ENCODE results near the gene UHMK1. TPM values are rescaled to one million over a fixed set of nuclear protein-coding genes. Genes with fewer than 3 reads are reported as not detected.

The UHMK1 gene
- total RNA-seq, 2 donors from 2014 or later = 51.3 to 52.0 TPM

- no peak for DNase-seq
- no peak for ATAC-seq
- intact Hi-C loops (cut with DNase I, micrococcal nuclease) = no loop called here
Observed at GRCh38 chr1:162500805-162501204, 3.2 kb downstream of the UHMK1 start.

GRCh38 chr1:162502077-162502476 lies 4.5 kb downstream of the UHMK1 start:
- intact Hi-C loops (cut with DNase I, micrococcal nuclease) = no loop called here
- ATAC-seq = no peak

GRCh38 chr1:162502928-162503327 lies 5.3 kb downstream of the UHMK1 start:
- no peak for DNase-seq
- intact Hi-C loops (cut with DNase I, micrococcal nuclease) = no loop called here
- ATAC-seq = no peak

More at GRCh38 chr1:162502077-162502476, 4.5 kb downstream of the UHMK1 start:
- DNase-seq = no peak

- intact Hi-C loops (cut with DNase I, micrococcal nuclease) = no loop called here
- ATAC-seq (no peak), DNase-seq (no peak)
Observed at GRCh38 chr1:162527314-162527713, 29.7 kb downstream of the UHMK1 start.

GRCh38 chr1:162530307-162530987 lies 32.8 kb downstream of the UHMK1 start:
- ATAC-seq (peak; percentile 42), DNase-seq (peak in 1 of 2 donors; percentile 24)
- intact Hi-C loops (cut with DNase I, micrococcal nuclease) = no loop called here

GRCh38 chr1:162530988-162531319 lies 33.3 kb downstream of the UHMK1 start:
- intact Hi-C loops (cut with DNase I, micrococcal nuclease) = no loop called here
- DNase-seq (no peak), ATAC-seq (no peak)

- ATAC-seq (no peak), DNase-seq (no peak)
- intact Hi-C loops (cut with DNase I, micrococcal nuclease) = no loop called here
Observed at GRCh38 chr1:162535501-162535900, 37.9 kb downstream of the UHMK1 start.

- DNase-seq = no peak
- no peak for ATAC-seq
- intact Hi-C loops (cut with DNase I, micrococcal nuclease) = no loop called here
Observed at GRCh38 chr1:162536511-162536910, 38.9 kb downstream of the UHMK1 start.

- no peak for DNase-seq
- no peak for ATAC-seq
- intact Hi-C loops (cut with DNase I, micrococcal nuclease) = no loop called here
Observed at GRCh38 chr1:162537216-162537615, 39.6 kb downstream of the UHMK1 start.

GRCh38 chr1:162538815-162539431 lies 41.3 kb downstream of the UHMK1 start:
- intact Hi-C loops (cut with DNase I, micrococcal nuclease) = no loop called here
- DNase-seq (no peak), ATAC-seq (no peak)

GRCh38 chr1:162541619-162542141 lies 44.1 kb downstream of the UHMK1 start:
- intact Hi-C loops (cut with DNase I, micrococcal nuclease) = no loop called here
- DNase-seq (peak; percentile 18 to 56), ATAC-seq (no peak)

- intact Hi-C loops (cut with DNase I, micrococcal nuclease) = no loop called here
- DNase-seq = no peak
- ATAC-seq = no peak
Observed at GRCh38 chr1:162543228-162543627, 45.6 kb downstream of the UHMK1 start.

- intact Hi-C loops (cut with DNase I, micrococcal nuclease) = no loop called here
- peak in 1 of 2 donors; percentile 59 for DNase-seq
- ATAC-seq = peak; percentile 62
Observed at GRCh38 chr1:162548170-162548569, 50.6 kb downstream of the UHMK1 start.

- intact Hi-C loops (cut with DNase I, micrococcal nuclease) = no loop called here
- no peak for ATAC-seq
- DNase-seq = no peak
Observed at GRCh38 chr1:162549001-162549400, 51.4 kb downstream of the UHMK1 start.

- intact Hi-C loops (cut with DNase I, micrococcal nuclease) = no loop called here
- DNase-seq (no peak), ATAC-seq (no peak)
Observed at GRCh38 chr1:162550925-162551324, 53.3 kb downstream of the UHMK1 start.

- ATAC-seq (no peak), DNase-seq (no peak)
- intact Hi-C loops (cut with DNase I, micrococcal nuclease) = no loop called here
Observed at GRCh38 chr1:162551969-162552683, 54.5 kb downstream of the UHMK1 start.

GRCh38 chr1:162552684-162553252 lies 55.1 kb downstream of the UHMK1 start:
- intact Hi-C loops (cut with DNase I, micrococcal nuclease) = no loop called here
- no peak for DNase-seq
- ATAC-seq = no peak

GRCh38 chr1:162554258-162554657 lies 56.6 kb downstream of the UHMK1 start:
- DNase-seq = no peak
- no peak for ATAC-seq

GRCh38 chr1:162557536-162557935 lies 59.9 kb downstream of the UHMK1 start:
- peak; percentile 26 for ATAC-seq

More at GRCh38 chr1:162554258-162554657, 56.6 kb downstream of the UHMK1 start:
- intact Hi-C loops (cut with DNase I, micrococcal nuclease) = no loop called here

More at GRCh38 chr1:162557536-162557935, 59.9 kb downstream of the UHMK1 start:
- peak; percentile 66 to 81 for DNase-seq
- intact Hi-C loops (cut with DNase I, micrococcal nuclease) = no loop called here

All from left colon (tissue), 2 donors.